H1 (cell line): ENCODE data around the gene FRY. TPM values are rescaled to one million over a fixed set of nuclear protein-coding genes. Genes with fewer than 3 reads are reported as not detected.

Experiments
- CTCF ChIA-PET: fragments of 300-600 bp; sonication (Branson Sonifier 250); formaldehyde crosslinking; loops from one replicate; lab custom pipeline; 2021; ENCODE audit not compliant: partially characterized antibody; lab: Charles Lee
- POLR2A ChIA-PET: fragments of 300-600 bp; sonication (Branson Sonifier 250); formaldehyde crosslinking; loops from one replicate; lab custom pipeline; 2021; ENCODE audit warnings: inconsistent platforms; ENCODE audit not compliant: partially characterized antibody; lab: Charles Lee
- DNase-seq, 2 experiments: peaks; one replicate each; pipeline versions ENCODE4 v3.0.0 to v3.0.0-alpha.2; 2010 to 2022; ENCODE audit warnings: low spot score in 2 of 2, low read depth in 1 of 2, mixed read lengths in 1 of 2
- FAIRE-seq: peaks from 2 replicates; lab custom pipeline; 2011; peaks lifted over from hg19 to GRCh38; lab: Jason Lieb, UNC
- H2AFZ ChIP-seq: 2 replicates; pipeline ENCODE4 v1.8.1; 2012; ENCODE audit warnings: low read length, inconsistent platforms
- H2AK5ac ChIP-seq: 2 replicates; pipeline ENCODE4 v1.6.1; 2013; ENCODE audit warnings: low read depth, low read length
- H2BK120ac ChIP-seq: replicated peaks from 2 replicates; pipeline ENCODE3; 2013; ENCODE audit warnings: low read depth, low read length, inconsistent platforms
- H2BK12ac ChIP-seq: 2 replicates; pipeline ENCODE4 v1.6.1; 2013; ENCODE audit warnings: low read depth, low read length
- H2BK15ac ChIP-seq: 2 replicates; pipeline ENCODE4 v1.6.1; 2013; ENCODE audit warnings: low read length
- H2BK20ac ChIP-seq: 2 replicates; pipeline ENCODE4 v1.6.1; 2013; ENCODE audit warnings: low read length
- H2BK5ac ChIP-seq: 2 replicates; pipeline ENCODE4 v1.6.1; 2013; ENCODE audit warnings: low read depth, low read length
- H3K14ac ChIP-seq: 2 replicates; pipeline ENCODE4 v1.6.1; 2013; ENCODE audit warnings: inconsistent platforms; ENCODE audit not compliant: insufficient read length
- H3K18ac ChIP-seq: 2 replicates; pipeline ENCODE4 v1.6.1; 2013; ENCODE audit warnings: low read length; ENCODE audit errors: extremely low read depth
- H3K23ac ChIP-seq: 2 replicates; pipeline ENCODE4 v1.6.1; 2013; ENCODE audit warnings: inconsistent platforms; ENCODE audit not compliant: insufficient read length
- H3K23me2 ChIP-seq: 2 replicates; pipeline ENCODE4 v1.6.1; 2013; ENCODE audit warnings: low read depth, low read length
- H3K27ac ChIP-seq: 2 replicates; pipeline ENCODE4 v1.6.1; 2011; ENCODE audit warnings: low read depth, low read length, inconsistent platforms
- H3K27me3 ChIP-seq, 4 experiments: replicated peaks in 1 of 4; 1 replicate in 1 of 4; 2 replicates in 3 of 4; pipeline versions ENCODE4 v1.6.1 to v1.8.1; 2011 to 2013; ENCODE audit warnings: low read length in 3 of 4, mild to moderate bottlenecking in 3 of 4, inconsistent platforms in 2 of 4, mixed read lengths in 2 of 4, moderate library complexity in 1 of 4; ENCODE audit not compliant: control insufficient read depth in 3 of 4, insufficient read depth in 3 of 4; ENCODE audit errors: extremely low read depth in 1 of 4
- H3K36me3 ChIP-seq, 4 experiments: 2 replicates each; pipeline versions ENCODE4 v1.6.1 to v1.8.1; 2011 to 2013; ENCODE audit warnings: mild to moderate bottlenecking in 4 of 4, low read length in 3 of 4, moderate library complexity in 2 of 4, control low read depth in 1 of 4, inconsistent platforms in 1 of 4; ENCODE audit not compliant: insufficient read depth in 4 of 4, control insufficient read depth in 2 of 4
- H3K4ac ChIP-seq: replicated peaks from 2 replicates; pipeline ENCODE3; 2013; ENCODE audit warnings: low read length, low read depth, mixed read lengths, inconsistent platforms; ENCODE audit not compliant: insufficient read length
- H3K4me1 ChIP-seq, 4 experiments: replicated peaks in 1 of 4; 1 replicate in 1 of 4; 2 replicates in 3 of 4; pipeline versions ENCODE4 v1.6.1 to v1.8.1; 2011 to 2013; ENCODE audit warnings: low read length in 3 of 4, inconsistent platforms in 2 of 4, mixed read lengths in 1 of 4; ENCODE audit not compliant: insufficient read depth in 4 of 4, control insufficient read depth in 3 of 4
- H3K4me2 ChIP-seq, 2 experiments: 2 replicates each; pipeline versions ENCODE4 v1.6.1 to v1.8.1; 2011 to 2013; ENCODE audit warnings: low read depth in 2 of 2, low read length in 2 of 2, control low read depth in 1 of 2, inconsistent platforms in 1 of 2, mild to moderate bottlenecking in 1 of 2; ENCODE audit not compliant: insufficient read depth in 1 of 2
- H3K4me3 ChIP-seq, 4 experiments: fragments of 200-600, 300-600 bp in 1 of 4; sonication (generic), shearing (Covaris generic), sonication (Bioruptor Twin) in 1 of 4; 2 replicates each; pipeline versions ENCODE4 v1.5.1 to v1.8.1; 2011 to 2016; ENCODE audit warnings: low read length in 4 of 4, low read depth in 3 of 4, control low read depth in 2 of 4, inconsistent platforms in 2 of 4, mild to moderate bottlenecking in 2 of 4, mixed read lengths in 1 of 4, moderate library complexity in 1 of 4; ENCODE audit not compliant: insufficient read depth in 2 of 4; ENCODE audit errors: extremely low read depth in 1 of 4
- H3K56ac ChIP-seq: replicated peaks from 2 replicates; pipeline ENCODE3; 2013; ENCODE audit warnings: low read depth, mild to moderate bottlenecking, mixed read lengths, low read length, inconsistent platforms; ENCODE audit not compliant: insufficient read length
- H3K79me1 ChIP-seq: 2 replicates; pipeline ENCODE4 v1.6.1; 2013; ENCODE audit warnings: low read depth, low read length, control low read depth
- H3K79me2 ChIP-seq, 2 experiments: 2 replicates each; pipeline versions ENCODE4 v1.6.1 to v1.8.1; 2012 to 2013; ENCODE audit warnings: low read length in 2 of 2, mild to moderate bottlenecking in 2 of 2, inconsistent platforms in 1 of 2; ENCODE audit not compliant: insufficient read depth in 2 of 2, control insufficient read depth in 1 of 2
- H3K9ac ChIP-seq, 4 experiments: replicated peaks in 1 of 4; 1 replicate in 1 of 4; 2 replicates in 3 of 4; pipeline versions ENCODE4 v1.6.1 to v1.8.1; 2011 to 2013; ENCODE audit warnings: low read depth in 3 of 4, low read length in 3 of 4, control low read depth in 2 of 4, mild to moderate bottlenecking in 2 of 4, moderate library complexity in 2 of 4, inconsistent platforms in 1 of 4; ENCODE audit errors: extremely low read depth in 1 of 4
- H3K9me3 ChIP-seq, 2 experiments: 2 replicates each; pipeline versions ENCODE4 v1.6.1 to v1.8.1; 2012 to 2013; ENCODE audit warnings: mild to moderate bottlenecking in 2 of 2, moderate library complexity in 2 of 2, control low read depth in 1 of 2, inconsistent platforms in 1 of 2, low read depth in 1 of 2, low read length in 1 of 2, mixed read lengths in 1 of 2; ENCODE audit not compliant: insufficient read depth in 2 of 2
- H4K20me1 ChIP-seq, 2 experiments: replicated peaks in 1 of 2; 2 replicates each; pipeline versions ENCODE3 to v1.8.1; 2011 to 2013; ENCODE audit warnings: inconsistent platforms in 2 of 2, low read length in 2 of 2, mild to moderate bottlenecking in 1 of 2; ENCODE audit not compliant: insufficient read depth in 2 of 2, control insufficient read depth in 1 of 2
- H4K5ac ChIP-seq: 2 replicates; pipeline ENCODE4 v1.6.1; 2013; ENCODE audit warnings: low read length, low read depth, mixed read lengths, inconsistent platforms; ENCODE audit not compliant: insufficient read length
- H4K8ac ChIP-seq: 2 replicates; pipeline ENCODE4 v1.8.0; 2013; ENCODE audit warnings: mild to moderate bottlenecking, moderate library complexity, low read length, inconsistent platforms; ENCODE audit not compliant: insufficient read depth; ENCODE audit errors: extremely low read depth
- H4K91ac ChIP-seq: replicated peaks from 2 replicates; pipeline ENCODE3; 2013; ENCODE audit warnings: low read length, mixed read lengths, inconsistent platforms; ENCODE audit not compliant: insufficient read length
- CEBPB ChIP-seq: IDR thresholded peaks from 2 replicates; pipeline ENCODE4 v1.6.1; 2012; ENCODE audit warnings: low read depth, low read length
- POU5F1 ChIP-seq: IDR thresholded peaks from 2 replicates; pipeline ENCODE4 v1.6.1; 2011; ENCODE audit warnings: low read depth, mild to moderate bottlenecking, low read length, moderate library complexity
- RAD21 ChIP-seq, 2 experiments: IDR thresholded peaks in 1 of 2; conservative IDR thresholded peaks in 1 of 2; 2 replicates each; pipeline ENCODE4 v1.6.1; 2011; ENCODE audit warnings: low read depth in 2 of 2, low read length in 2 of 2, improper control_type of control experiment in 1 of 2, inconsistent platforms in 1 of 2, mild to moderate bottlenecking in 1 of 2, moderate library complexity in 1 of 2
- ZNF274 ChIP-seq: IDR thresholded peaks from 2 replicates; pipeline ENCODE4 v1.7.0; 2012; ENCODE audit warnings: low read length, borderline replicate concordance; ENCODE audit errors: extremely low read depth
- WGBS, 2 experiments: shearing (Covaris generic) in 1 of 2; methylation state at CpG; one replicate each; pipeline versions ENCODE4 v1.1.6 to v1.1.7; 2013 to 2015; ENCODE audit warnings: low lambda C conversion rate in 2 of 2, mixed read lengths in 2 of 2, inconsistent platforms in 1 of 2, low coverage in 1 of 2, missing lambda C conversion rate in 1 of 2; ENCODE audit not compliant: insufficient replicate concordance in 2 of 2, insufficient coverage in 1 of 2, insufficient read length in 1 of 2; ENCODE audit errors: extremely low coverage in 1 of 2, missing lambda C conversion rate in 1 of 2; 5-methylcytosine and 5-hydroxymethylcytosine counted together
- polyA plus RNA-seq, 7 experiments: library from polyadenylated mRNA; depleted of rRNA in 3 of 7; stranded (reverse) in 5 of 7; unstranded in 2 of 7; fragments of >200 nt in 5 of 7; fragments of 200-250 nt in 2 of 7; gene quantifications; 1 replicate in 5 of 7; 2 replicates in 1 of 7; 4 replicates in 1 of 7; pipeline versions ENCODE4 v1.2.1 to v1.2.3, GENCODE V29; 2011 to 2013; ENCODE audit warnings: missing spikeins in 2 of 7, mixed read lengths in 2 of 7
- total RNA-seq: library from RNA; stranded (reverse); fragmentation: NEBNext Ultra II Directional; extraction: Animal tissue kit (Norgen Biotek cat#: 25700); gene quantifications from 2 replicates; pipeline ENCODE4 v1.2.1, GENCODE V29; 2021

Gene FRY
- total and polyA plus RNA-seq, 2 of the 8 experiments (the other 6 are each of a cell fraction or from before 2014, with no cell fraction given), result 4.3 to 9.2 TPM

DNA sequence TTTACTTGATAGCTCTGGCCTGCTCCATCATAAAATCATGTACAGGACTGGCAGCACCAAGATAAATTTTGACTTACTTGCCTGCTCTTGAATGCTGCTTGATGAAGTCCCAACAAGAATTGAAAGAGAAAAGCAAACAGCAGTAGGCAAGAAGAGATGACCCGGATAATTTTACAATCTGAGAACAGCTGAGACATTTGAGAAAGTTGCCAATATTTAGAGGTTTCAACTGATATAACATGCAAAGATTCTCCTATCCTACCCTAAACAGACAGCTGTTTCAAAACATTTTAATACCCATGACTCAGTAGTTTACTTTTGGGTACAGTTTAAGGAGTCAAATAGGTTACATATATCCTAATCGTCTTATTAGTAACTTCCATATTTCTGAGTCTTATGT is 5.9 kb downstream of the FRY start:
- Histone ChIP-seq H3K9ac (no peak overlapping the region), H4K8ac (no peak overlapping the region), H3K23ac (no peak overlapping the region), H2BK20ac (no peak overlapping the region), H2BK15ac (no peak overlapping the region), H3K18ac (no peak overlapping the region), H2AFZ (no peak overlapping the region), H4K91ac (no peak overlapping the region), H3K56ac (no peak overlapping the region), H3K4me2 (no peak overlapping the region), H3K79me1 (no peaks in the 10 kb centered on the region; the same call in 1 of the 2 replicates), H3K4ac (no peak overlapping the region), H3K9me3 (no peaks in the 10 kb centered on the region), H3K36me3 (no peaks in the 10 kb centered on the region; a peak in 1 of 8 replicates), H2BK5ac (no peak overlapping the region), H3K27me3 (no peaks in the 10 kb centered on the region), H3K4me3 (no peak overlapping the region), H4K20me1 (no peaks in the 10 kb centered on the region), H2AK5ac (no peak overlapping the region), H4K5ac (no peak overlapping the region), H3K79me2 (no peaks in the 10 kb centered on the region), H2BK12ac (no peak overlapping the region), H2BK120ac (no peak overlapping the region), H3K23me2 (no peaks in the 10 kb centered on the region), H3K27ac (no peak overlapping the region), H3K14ac (no peak overlapping the region), H3K4me1 (peaks cover 3 to 8% (median 6%) of the 10 kb centered on the region in 4 experiments; a peak in 4 of 7 replicates)
- ChIA-PET POLR2A (no interaction called here), CTCF (interaction anchor here (1.1 to 2.0 kb wide), 3 partner anchors 128 to 377 kb away, joined by 5 to 8 read pairs (median 7); no protein-coding TSS in a partner anchor)
- DNase-seq, result no peak
- FAIRE-seq, result no peak
- 48% methylated on average over 2 of the region's 2 CpGs; no CpG with 5 or more reads in 1 of the 2 experiments for WGBS, 2 experiments
- TF ChIP-seq ZNF274 (no peak), RAD21 (IDR thresholded peaks at IDR 0.05 in 1 of 2, conservative IDR thresholded peaks at IDR 0.05 in 1 of 2; ENCODE audit: low read depth in 2 of 2, low read length in 2 of 2) (no peak), POU5F1 (no peak), CEBPB (no peak)
